ENCODE data around the gene SLC38A3. TPM values are rescaled to one million over a fixed set of nuclear protein-coding genes. Genes with fewer than 3 reads are reported as not detected.

The SLC38A3 gene
- total RNA-seq: 1 to 10 TPM in 1 of 4 donors, not detected in 3; 1.3 TPM

GRCh38 chr3:50204804-50205412 lies at the start of gene SLC38A3:
TSS of gene SLC38A3 (plus strand) at chr3:50205271. CDS start at chr3:50214200, 8,929 bp downstream.
- Histone ChIP-seq H3K27ac (no peak within 1 kb of the TSS), H3K36me3 (no peaks in the 10 kb centered on the region), H3K27me3 (peaks cover 0 to 23% of the 10 kb centered on the region in 2 donors), H3K4me1 (peaks cover 4 to 18% (median 11%) of the 10 kb centered on the region in 4 donors), H3K9me3 (no peaks in the 10 kb centered on the region), H3K4me3 (peak within 1 kb of the TSS; percentile 15 to 49 (median 38))
- DNase-seq: no peak
- TF ChIP-seq POLR2A (IDR thresholded peaks at IDR 0.05) (no peak), CTCF (IDR thresholded peaks at IDR 0.05) (no peak)

- Histone ChIP-seq H3K9me3 (no peaks in the 10 kb centered on the region), H3K4me1 (peaks cover 0 to 57% (median 13%) of the 10 kb centered on the region in 4 donors), H3K4me3 (peak overlapping the region; percentile 46 to 83 (median 74)), H3K27me3 (no peaks in the 10 kb centered on the region), H3K27ac (peak overlapping the region; percentile 33 to 83 (median 71)), H3K36me3 (no peaks in the 10 kb centered on the region)
- TF ChIP-seq POLR2A (IDR thresholded peaks at IDR 0.05): no peak
- no peak for TF ChIP-seq CTCF (IDR thresholded peaks at IDR 0.05)
- DNase-seq: no peak
Measured at GRCh38 chr3:50155491-50155878, 49.6 kb upstream of the SLC38A3 start.

GRCh38 chr3:50155891-50156290 lies 49.2 kb upstream of the SLC38A3 start:
- H3K36me3 ChIP-seq: no peaks in the 10 kb centered on the region
- peak overlapping the region; percentile 46 to 83 (median 74) for H3K4me3 ChIP-seq
- H3K27me3 ChIP-seq: no peaks in the 10 kb centered on the region
- no peak for TF ChIP-seq POLR2A (IDR thresholded peaks at IDR 0.05)
- no peak for TF ChIP-seq CTCF (IDR thresholded peaks at IDR 0.05)
- no peaks in the 10 kb centered on the region for H3K9me3 ChIP-seq
- no peak for DNase-seq
- peaks cover 0 to 59% (median 13%) of the 10 kb centered on the region in 4 donors for H3K4me1 ChIP-seq
- peak overlapping the region in 3 of 4 donors; percentile 33 to 83 (median 82) for H3K27ac ChIP-seq

GRCh38 chr3:50156549-50157493 lies 48.2 kb upstream of the SLC38A3 start:
- peaks cover 0 to 57% (median 13%) of the 10 kb centered on the region in 4 donors for H3K4me1 ChIP-seq
- peak overlapping the region; percentile 26 to 83 (median 44) for H3K27ac ChIP-seq
- no peaks in the 10 kb centered on the region for H3K36me3 ChIP-seq
- H3K27me3 ChIP-seq: no peaks in the 10 kb centered on the region
- no peak for TF ChIP-seq CTCF (IDR thresholded peaks at IDR 0.05)
- peak; percentile 30 to 34 for TF ChIP-seq POLR2A (IDR thresholded peaks at IDR 0.05)
- H3K9me3 ChIP-seq: no peaks in the 10 kb centered on the region
- H3K4me3 ChIP-seq: peak overlapping the region in 3 of 4 donors; percentile 15 to 77 (median 71)
- DNase-seq: peak in 1 of 3 donors; percentile 65

GRCh38 chr3:50157827-50158529 lies 47.1 kb upstream of the SLC38A3 start:
- Histone ChIP-seq H3K36me3 (no peaks in the 10 kb centered on the region), H3K27me3 (no peaks in the 10 kb centered on the region), H3K4me1 (peaks cover 0 to 56% (median 13%) of the 10 kb centered on the region in 4 donors), H3K4me3 (no peak overlapping the region), H3K9me3 (no peaks in the 10 kb centered on the region), H3K27ac (peak overlapping the region in 2 of 4 donors; percentile 25 to 56)
- no peak for DNase-seq
- TF ChIP-seq POLR2A (IDR thresholded peaks at IDR 0.05) (no peak), CTCF (IDR thresholded peaks at IDR 0.05) (no peak)

Data from Peyer's patch (tissue), 4 donors.